Endothelial cell of hepatic sinusoid (primary cell): ENCODE results near the gene FANCL.
"Not testable (repeated sequence)": the region's sequence is repeated elsewhere in the genome, so short reads cannot be mapped to it uniquely, and the experiment has no call there.

Source experiments
- in situ Hi-C: cut with HindIII; loops from 2 replicates; pipeline ENCODE4 v1.10.0; 2017; ENCODE audit warnings: low sequenced_read_pairs

FANCL gene

GRCh38 chr2:58240670-58241545, at the start of gene FANCL:
Gene FANCL, minus strand, starts transcription at chr2:58241325. Its CDS starts 12 bp downstream, at chr2:58241313.
- in situ Hi-C loops = no loop called here

- in situ Hi-C loops = no loop called here
Observed at GRCh38 chr2:58289029-58289428, 47.9 kb upstream of the FANCL start.

GRCh38 chr2:58283931-58284330, 42.8 kb upstream of the FANCL start:
- in situ Hi-C loops = no loop called here

GRCh38 chr2:58275144-58275543, 34.0 kb upstream of the FANCL start:
- in situ Hi-C loops = not testable (repeated sequence)

- in situ Hi-C loops = no loop called here
Observed at GRCh38 chr2:58271826-58272225, 30.7 kb upstream of the FANCL start.

- in situ Hi-C loops = no loop called here
Observed at GRCh38 chr2:58268685-58269084, 27.6 kb upstream of the FANCL start.

- in situ Hi-C loops = no loop called here
Observed at GRCh38 chr2:58266211-58266610, 25.1 kb upstream of the FANCL start.

- in situ Hi-C loops = no loop called here
Observed at GRCh38 chr2:58261209-58261608, 20.1 kb upstream of the FANCL start.

- in situ Hi-C loops = not testable (repeated sequence)
Observed at GRCh38 chr2:58258456-58258855, 17.3 kb upstream of the FANCL start.

GRCh38 chr2:58251331-58252201, 10.4 kb upstream of the FANCL start:
- in situ Hi-C loops = not testable (repeated sequence)

- in situ Hi-C loops = no loop called here
Observed at GRCh38 chr2:58241546-58241864, 380 bp upstream of the FANCL start.

- in situ Hi-C loops = no loop called here
Observed at GRCh38 chr2:58239243-58239925, 1.7 kb downstream of the FANCL start.

- in situ Hi-C loops = no loop called here
Observed at GRCh38 chr2:58237741-58238140, 3.4 kb downstream of the FANCL start.

GRCh38 chr2:58235984-58236383, 5.1 kb downstream of the FANCL start:
- in situ Hi-C loops = no loop called here

GRCh38 chr2:58235170-58235569, 6.0 kb downstream of the FANCL start:
- in situ Hi-C loops = no loop called here

GRCh38 chr2:58228299-58228698, 12.8 kb downstream of the FANCL start:
- in situ Hi-C loops = no loop called here

- in situ Hi-C loops = no loop called here
Observed at GRCh38 chr2:58227171-58227917, 13.8 kb downstream of the FANCL start.

GRCh38 chr2:58221909-58222308, 19.2 kb downstream of the FANCL start:
- in situ Hi-C loops = no loop called here

GRCh38 chr2:58215429-58215828, 25.7 kb downstream of the FANCL start:
- in situ Hi-C loops = no loop called here

GRCh38 chr2:58210951-58211568, 30.1 kb downstream of the FANCL start:
- in situ Hi-C loops = not testable (repeated sequence)
